SIG-M5 (cell line): ENCODE measurements around the gene BRAT1.

Experiments used
- DNase-seq: peaks from one replicate; lab custom pipeline; 2025; lab: John Stamatoyannopoulos, UW

BRAT1 gene

GRCh38 chr7:2495418-2496299, 59.7 kb downstream of the BRAT1 start:
- no peak for DNase-seq

DNA sequence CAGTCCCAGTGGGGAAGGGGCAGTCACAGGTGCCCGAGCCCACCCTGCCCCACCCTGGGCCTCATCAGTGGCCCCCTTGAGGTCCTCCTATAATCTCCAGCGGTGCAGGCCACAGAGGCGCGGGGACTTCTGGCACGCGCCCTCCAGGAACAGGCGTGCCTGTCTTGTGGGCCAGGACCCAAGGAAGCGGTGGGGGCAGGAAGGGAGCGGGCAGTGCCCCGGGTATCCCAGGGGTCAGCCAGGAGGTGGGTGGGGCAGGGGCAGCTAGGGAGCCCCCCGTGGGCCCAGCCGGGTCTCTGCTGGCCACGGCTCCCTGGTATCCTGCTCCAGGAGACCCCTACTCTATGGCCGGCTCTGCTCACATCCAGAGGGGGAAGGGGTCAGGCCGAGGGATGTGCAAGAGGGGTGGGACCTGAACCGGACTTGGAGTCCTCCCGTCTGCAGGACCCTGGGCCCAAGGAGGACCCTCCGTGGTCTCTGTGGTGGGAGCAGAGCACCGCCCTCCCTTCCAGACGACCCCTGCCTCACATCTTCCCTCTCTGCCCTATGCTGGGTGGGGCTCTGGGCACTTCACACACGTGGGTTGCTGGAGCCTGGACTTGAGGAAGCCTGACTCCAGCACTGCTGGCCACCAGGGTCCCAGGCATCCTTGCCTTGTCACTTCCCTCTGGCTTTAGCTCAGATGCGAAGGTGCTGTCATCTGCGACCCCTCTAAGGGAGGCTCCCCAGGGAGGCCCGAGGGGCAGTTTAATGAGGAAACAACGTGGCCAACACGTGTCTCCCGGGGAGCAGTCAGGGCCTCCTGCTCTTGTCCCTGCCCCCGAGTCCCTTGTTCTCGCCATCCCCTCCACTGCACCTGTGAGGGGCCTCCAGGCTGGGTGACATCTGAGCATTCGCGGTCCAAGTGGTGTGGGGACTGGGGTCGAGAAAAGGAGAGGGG, 60.9 kb downstream of the BRAT1 start:
- no peak for DNase-seq

DNA sequence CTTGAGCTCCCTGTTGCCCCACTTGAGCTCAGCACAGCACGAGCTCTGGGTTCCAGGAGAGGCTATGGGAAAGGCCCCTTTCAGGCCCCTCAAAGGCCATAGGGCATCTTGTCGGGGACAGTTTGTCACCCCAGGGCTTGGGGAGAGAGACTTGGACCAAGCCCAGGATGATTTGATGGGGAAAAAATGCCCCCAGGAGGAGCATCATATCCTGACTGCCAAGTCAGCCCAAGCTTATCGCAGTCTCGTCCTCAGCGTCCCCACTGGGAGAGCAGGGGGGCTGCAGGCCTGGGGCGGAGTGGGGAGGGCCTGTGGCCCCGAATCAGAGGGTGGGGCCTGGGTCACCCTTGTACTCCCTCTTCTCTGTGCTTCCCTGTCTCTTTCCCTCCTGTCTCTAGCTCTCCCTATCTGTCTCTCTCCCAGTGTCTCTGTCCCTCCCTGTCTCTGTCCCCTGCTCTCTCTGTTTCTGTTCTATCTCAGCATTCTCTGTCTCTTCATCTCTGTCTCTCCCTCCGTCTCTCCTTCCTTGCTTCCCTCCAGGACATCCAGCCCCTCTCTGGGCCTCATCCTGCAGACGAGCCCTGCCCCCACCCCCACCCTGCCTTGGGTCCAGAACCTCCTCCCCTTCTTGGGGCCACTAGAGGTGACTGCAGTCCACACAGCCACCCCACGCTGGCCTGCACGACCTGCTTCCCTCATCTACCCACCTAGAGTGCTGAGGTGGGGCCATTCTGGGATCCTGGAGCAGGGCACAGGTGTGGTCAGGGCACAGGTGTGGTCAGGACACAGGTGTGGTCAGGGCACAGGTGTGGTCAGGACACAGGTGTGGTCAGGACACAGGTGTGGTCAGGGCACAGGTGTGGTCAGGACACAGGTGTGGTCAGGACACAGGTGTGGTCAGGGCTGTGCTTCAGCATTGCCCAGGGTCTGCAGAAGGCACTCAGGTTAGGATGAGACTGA, 61.8 kb downstream of the BRAT1 start:
- no peak for DNase-seq

GRCh38 chr7:2492038-2492437, 63.3 kb downstream of the BRAT1 start:
- DNase-seq, result no peak

DNA sequence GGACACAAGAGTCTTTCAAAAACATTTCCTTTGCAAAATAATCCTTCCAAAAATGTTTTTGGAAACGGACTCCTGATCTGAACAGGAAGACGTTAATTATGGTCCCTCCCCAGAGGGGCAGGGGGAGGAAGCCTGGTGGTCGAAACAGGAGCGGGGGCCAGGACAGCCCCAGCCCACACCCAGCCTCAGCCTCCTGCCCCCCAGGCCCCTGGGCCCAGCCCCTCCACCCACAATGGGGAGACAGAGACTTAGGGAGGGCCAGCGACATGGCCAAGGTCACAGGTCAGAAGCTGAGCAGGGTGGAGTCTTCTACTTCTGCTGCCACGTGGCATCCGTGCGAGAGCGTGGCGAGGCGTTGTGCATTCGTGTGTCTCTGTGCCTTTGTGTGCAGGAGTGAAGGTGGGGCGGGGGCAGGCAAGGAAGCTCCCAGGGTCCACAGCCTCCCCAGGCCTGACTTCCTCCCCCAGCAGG, 65.1 kb downstream of the BRAT1 start:
- DNase-seq, result no peak

- DNase-seq, result no peak
These were observed 66.6 kb downstream of the BRAT1 start for GRCh38 chr7:2488681-2489080.

- no peak for DNase-seq
These were observed 67.1 kb downstream of the BRAT1 start for GRCh38 chr7:2488272-2488645.
